IMR-90 (cell line): ENCODE results near the gene BUB1B.

Experiments
- CTCF ChIP-seq: conservative IDR thresholded peaks from 2 replicates; pipeline ENCODE4 v1.5.1; 2012; ENCODE audit warnings: mild to moderate bottlenecking, low read depth, low read length, improper control_type of control experiment
- MXI1 ChIP-seq: IDR thresholded peaks from 2 replicates; pipeline ENCODE4 v1.6.1; 2012; ENCODE audit warnings: low read depth, mild to moderate bottlenecking, low read length, moderate library complexity, borderline replicate concordance
- USF2 ChIP-seq: fragments of 150-350 bp; IDR thresholded peaks from 2 replicates; pipeline ENCODE4 v1.6.1; 2017; ENCODE audit warnings: mild to moderate bottlenecking, antibody characterized with exemption, low read length, low read depth

GRCh38 chr15:40258544-40258943 lies 97.7 kb downstream of the BUB1B start:
- TF ChIP-seq MXI1 (no peak), CTCF (no peak), USF2 (no peak)
